ENCODE results near the gene CDK13.

The CDK13 gene

GRCh38 chr7:39926111-39926510 lies 23.9 kb upstream of the CDK13 start:
- no peak for TF ChIP-seq CTCF (IDR thresholded peaks at IDR 0.05; ENCODE audit: low read depth, low read length, missing control alignments)
- in situ Hi-C loops (cut with HindIII; ENCODE audit: low sequenced_read_pairs) = no loop called here
- no peak overlapping the region for H3K4me3 ChIP-seq (ENCODE audit: low read depth, low read length)
- no peak for DNase-seq (ENCODE audit: low read depth)

GRCh38 chr7:39927018-39927417 lies 23.0 kb upstream of the CDK13 start:
- TF ChIP-seq CTCF (IDR thresholded peaks at IDR 0.05; ENCODE audit: low read depth, low read length, missing control alignments) = no peak
- no peak for DNase-seq (ENCODE audit: low read depth)
- H3K4me3 ChIP-seq (ENCODE audit: low read depth, low read length) = no peak overlapping the region
- in situ Hi-C loops (cut with HindIII; ENCODE audit: low sequenced_read_pairs) = no loop called here

DNA sequence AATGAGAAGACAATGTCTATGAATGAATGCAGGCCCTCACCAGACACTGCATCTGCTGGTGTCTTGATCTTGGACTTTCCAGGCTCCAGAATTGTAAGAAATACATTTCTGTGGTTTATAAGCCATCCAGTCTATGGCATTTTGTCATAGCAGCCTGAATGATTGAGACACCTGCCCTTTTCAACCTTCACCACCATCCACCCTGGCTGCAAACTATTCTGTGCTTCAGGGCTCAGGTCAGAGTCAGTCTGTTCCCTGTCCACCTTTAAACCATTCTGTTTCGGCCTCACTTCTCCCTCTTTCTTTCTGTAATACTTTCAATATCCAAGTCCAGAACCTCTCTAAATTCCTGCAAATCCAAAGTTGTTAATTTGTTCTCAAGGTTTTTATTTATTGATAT lies 15.9 kb upstream of the CDK13 start:
- TF ChIP-seq CTCF (IDR thresholded peaks at IDR 0.05; ENCODE audit: low read depth, low read length, missing control alignments) = no peak
- H3K4me3 ChIP-seq (ENCODE audit: low read depth, low read length) = no peak overlapping the region
- in situ Hi-C loops (cut with HindIII; ENCODE audit: low sequenced_read_pairs) = no loop called here
- no peak for DNase-seq (ENCODE audit: low read depth)

GRCh38 chr7:39936761-39937160 lies 13.3 kb upstream of the CDK13 start:
- TF ChIP-seq CTCF (IDR thresholded peaks at IDR 0.05; ENCODE audit: low read depth, low read length, missing control alignments) = no peak
- in situ Hi-C loops (cut with HindIII; ENCODE audit: low sequenced_read_pairs) = no loop called here
- no peak overlapping the region for H3K4me3 ChIP-seq (ENCODE audit: low read depth, low read length)
- DNase-seq (ENCODE audit: low read depth) = no peak

DNA sequence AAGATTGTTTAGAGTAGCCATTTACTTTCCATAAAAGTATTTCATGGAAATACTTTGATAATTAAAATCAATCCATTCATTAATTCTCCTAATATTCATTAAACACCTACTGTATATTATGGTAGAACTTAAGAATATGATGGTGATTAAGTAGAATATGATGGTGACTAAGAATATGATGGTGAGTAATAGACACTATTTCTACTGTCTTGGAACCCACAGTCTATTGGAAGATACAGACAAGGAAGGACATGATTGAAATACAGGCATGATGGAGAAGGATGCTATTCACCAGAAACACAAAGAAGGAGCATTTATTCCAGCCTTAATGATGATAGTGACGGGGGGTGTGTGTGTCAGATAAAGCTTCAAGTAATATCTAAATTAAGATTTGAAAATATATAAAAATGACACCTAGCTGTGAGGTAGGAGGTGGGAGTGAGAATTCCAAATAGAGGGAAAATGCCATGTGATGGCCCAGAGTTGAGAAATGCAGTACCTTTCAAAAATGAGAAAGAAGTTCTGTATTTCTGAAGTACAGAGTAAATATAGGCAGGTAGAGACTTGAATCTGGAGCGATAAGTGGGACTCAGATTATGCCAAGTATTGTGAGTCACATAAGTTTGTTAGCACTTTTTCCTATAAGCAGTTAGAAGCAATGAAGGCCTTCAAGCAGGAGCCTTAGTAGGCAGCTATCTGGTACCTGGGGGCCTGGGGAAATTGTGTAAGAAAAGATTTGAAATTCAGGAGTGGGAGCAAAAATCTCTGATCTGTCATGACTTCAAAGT lies 12.5 kb upstream of the CDK13 start:
- no peak for TF ChIP-seq CTCF (IDR thresholded peaks at IDR 0.05; ENCODE audit: low read depth, low read length, missing control alignments)
- in situ Hi-C loops (cut with HindIII; ENCODE audit: low sequenced_read_pairs) = no loop called here
- no peak for DNase-seq (ENCODE audit: low read depth)
- H3K4me3 ChIP-seq (ENCODE audit: low read depth, low read length) = no peak overlapping the region

DNA sequence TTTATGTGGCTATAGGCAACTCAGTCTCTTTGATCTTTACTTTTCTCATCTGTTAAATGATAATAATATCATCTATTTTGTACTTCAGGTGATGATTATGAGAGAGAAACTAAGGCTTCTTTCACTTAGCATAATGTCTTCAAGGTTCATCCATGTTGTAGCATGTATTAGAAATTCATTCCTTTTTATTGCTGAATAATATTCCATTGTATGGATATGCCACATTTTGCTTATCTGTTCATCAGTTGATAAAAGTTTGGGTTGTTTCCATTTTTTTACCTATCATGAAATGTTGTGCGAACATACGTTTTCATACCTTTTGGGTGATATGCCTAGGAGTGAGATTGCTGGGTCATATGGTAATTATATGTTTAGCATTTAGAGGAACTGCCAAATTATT lies 7.2 kb upstream of the CDK13 start:
- H3K4me3 ChIP-seq (ENCODE audit: low read depth, low read length) = no peak overlapping the region
- in situ Hi-C loops (cut with HindIII; ENCODE audit: low sequenced_read_pairs) = no loop called here
- TF ChIP-seq CTCF (IDR thresholded peaks at IDR 0.05; ENCODE audit: low read depth, low read length, missing control alignments) = no peak
- no peak for DNase-seq (ENCODE audit: low read depth)

Data from astrocyte of the cerebellum (primary cell).